ENCODE data around the gene RNF151.
"Not testable (repeated sequence)": the region's sequence is repeated elsewhere in the genome, so short reads cannot be mapped to it uniquely, and the experiment has no call there.

RNF151 gene, protein sequence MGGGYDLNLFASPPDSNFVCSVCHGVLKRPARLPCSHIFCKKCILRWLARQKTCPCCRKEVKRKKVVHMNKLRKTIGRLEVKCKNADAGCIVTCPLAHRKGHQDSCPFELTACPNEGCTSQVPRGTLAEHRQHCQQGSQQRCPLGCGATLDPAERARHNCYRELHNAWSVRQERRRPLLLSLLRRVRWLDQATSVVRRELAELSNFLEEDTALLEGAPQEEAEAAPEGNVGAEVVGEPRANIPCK

DNA sequence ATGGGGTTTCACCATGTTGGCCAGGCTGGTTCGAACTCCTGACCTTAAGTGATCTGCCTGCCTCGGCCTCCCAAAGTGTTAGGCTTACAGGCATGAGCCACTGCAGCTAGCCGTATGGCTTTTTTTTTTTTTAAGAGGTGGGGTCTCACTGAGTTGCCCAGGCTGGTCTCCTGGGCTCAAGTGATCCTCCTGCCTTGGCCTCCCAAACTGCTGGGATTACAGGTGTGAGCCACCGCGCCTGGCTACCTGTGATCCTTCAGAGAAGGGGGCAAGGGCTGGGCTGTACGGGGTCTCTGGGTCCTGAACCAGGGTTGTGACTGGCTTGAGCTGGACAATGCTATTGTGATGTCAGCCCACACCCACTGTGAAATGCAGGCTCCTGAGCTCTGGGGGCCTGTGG, at the start of gene RNF151:
TSS of gene RNF151 (plus strand) at position 397 of the 400 bp plus-strand sequence. CDS start 26 bp downstream, outside the sequence.
- no peak for DNase-seq (ENCODE audit: low spot score)
- Histone ChIP-seq H3K27ac (peak within 1 kb of the TSS; percentile 96 to 98), H3K4me3 (peak within 1 kb of the TSS; percentile 99)
- TF ChIP-seq, protein P1, sequence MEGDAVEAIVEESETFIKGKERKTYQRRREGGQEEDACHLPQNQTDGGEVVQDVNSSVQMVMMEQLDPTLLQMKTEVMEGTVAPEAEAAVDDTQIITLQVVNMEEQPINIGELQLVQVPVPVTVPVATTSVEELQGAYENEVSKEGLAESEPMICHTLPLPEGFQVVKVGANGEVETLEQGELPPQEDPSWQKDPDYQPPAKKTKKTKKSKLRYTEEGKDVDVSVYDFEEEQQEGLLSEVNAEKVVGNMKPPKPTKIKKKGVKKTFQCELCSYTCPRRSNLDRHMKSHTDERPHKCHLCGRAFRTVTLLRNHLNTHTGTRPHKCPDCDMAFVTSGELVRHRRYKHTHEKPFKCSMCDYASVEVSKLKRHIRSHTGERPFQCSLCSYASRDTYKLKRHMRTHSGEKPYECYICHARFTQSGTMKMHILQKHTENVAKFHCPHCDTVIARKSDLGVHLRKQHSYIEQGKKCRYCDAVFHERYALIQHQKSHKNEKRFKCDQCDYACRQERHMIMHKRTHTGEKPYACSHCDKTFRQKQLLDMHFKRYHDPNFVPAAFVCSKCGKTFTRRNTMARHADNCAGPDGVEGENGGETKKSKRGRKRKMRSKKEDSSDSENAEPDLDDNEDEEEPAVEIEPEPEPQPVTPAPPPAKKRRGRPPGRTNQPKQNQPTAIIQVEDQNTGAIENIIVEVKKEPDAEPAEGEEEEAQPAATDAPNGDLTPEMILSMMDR (IDR thresholded peaks at IDR 0.05) = no peak

DNA sequence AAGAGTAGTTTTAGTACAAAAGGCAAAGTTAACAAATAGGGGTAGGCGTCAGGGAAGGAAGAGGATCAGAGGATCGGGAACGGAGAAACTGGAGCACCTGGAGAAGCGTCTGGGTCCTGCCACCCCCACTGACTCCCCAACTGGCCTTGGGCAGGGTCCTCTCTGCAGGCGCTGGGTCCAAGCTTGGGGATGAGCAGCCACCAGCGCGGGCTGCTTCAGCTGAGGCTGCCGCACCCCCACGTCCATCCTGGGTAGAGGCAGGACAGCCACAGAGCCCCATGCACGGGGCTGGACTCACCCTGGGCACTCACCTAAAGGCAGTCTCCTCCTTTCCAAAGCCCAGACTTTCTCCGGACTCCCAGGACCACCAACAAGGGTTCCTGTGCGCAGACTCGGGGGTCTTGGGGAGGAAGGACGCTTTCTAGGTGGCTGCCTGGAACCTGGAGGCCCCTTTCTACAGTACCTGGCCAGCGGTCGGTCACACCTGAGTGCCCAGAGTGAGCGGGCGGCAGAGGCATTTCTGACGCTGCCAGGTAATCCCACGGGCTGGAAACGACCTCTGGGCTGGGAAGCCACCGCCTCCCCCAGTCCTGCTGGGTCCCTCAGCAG, 49.5 kb upstream of the RNF151 start:
- no peak overlapping the region for H3K27ac ChIP-seq
- TF ChIP-seq, protein P1 (IDR thresholded peaks at IDR 0.05) = no peak
- no peak for DNase-seq (ENCODE audit: low spot score)
- H3K4me3 ChIP-seq = no peak overlapping the region

DNA sequence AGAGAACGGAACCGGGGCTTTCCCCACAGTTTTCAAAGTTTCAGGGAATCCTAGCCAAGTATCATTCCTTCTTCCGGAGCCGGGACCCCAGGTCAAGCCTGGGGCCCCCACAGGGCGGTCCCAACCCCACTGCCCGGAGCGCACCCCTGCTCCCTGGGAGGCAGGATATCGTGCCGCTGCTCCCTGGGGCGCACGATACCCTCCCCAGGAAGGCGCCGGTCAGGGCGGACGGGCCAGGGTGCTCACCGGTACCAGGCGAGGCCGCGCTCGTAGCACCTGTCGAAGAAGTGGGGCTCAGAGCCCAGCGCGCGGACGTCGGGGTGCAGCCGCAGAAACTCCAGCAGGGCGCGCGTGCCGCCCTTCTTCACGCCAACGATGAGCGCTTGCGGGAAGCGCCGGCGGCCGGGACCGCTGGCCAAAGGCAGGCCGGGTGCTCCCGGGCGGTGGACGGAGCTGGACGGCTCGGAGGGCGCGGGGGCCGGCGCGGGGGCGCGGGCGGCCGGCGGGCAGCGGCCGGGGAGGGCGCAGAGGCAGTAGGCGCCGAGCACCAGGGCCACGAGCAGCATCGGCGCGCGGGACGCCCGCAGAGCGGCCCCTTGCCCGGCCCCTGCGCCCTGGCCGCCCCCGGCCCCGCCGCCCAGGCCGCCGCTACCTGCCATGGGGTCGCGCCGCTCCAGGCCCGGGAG, 48.8 kb upstream of the RNF151 start:
- DNase-seq (ENCODE audit: low spot score) = no peak
- no peak overlapping the region for H3K27ac ChIP-seq
- TF ChIP-seq, protein P1 (IDR thresholded peaks at IDR 0.05) = no peak
- H3K4me3 ChIP-seq = peak overlapping the region; percentile 30

DNA sequence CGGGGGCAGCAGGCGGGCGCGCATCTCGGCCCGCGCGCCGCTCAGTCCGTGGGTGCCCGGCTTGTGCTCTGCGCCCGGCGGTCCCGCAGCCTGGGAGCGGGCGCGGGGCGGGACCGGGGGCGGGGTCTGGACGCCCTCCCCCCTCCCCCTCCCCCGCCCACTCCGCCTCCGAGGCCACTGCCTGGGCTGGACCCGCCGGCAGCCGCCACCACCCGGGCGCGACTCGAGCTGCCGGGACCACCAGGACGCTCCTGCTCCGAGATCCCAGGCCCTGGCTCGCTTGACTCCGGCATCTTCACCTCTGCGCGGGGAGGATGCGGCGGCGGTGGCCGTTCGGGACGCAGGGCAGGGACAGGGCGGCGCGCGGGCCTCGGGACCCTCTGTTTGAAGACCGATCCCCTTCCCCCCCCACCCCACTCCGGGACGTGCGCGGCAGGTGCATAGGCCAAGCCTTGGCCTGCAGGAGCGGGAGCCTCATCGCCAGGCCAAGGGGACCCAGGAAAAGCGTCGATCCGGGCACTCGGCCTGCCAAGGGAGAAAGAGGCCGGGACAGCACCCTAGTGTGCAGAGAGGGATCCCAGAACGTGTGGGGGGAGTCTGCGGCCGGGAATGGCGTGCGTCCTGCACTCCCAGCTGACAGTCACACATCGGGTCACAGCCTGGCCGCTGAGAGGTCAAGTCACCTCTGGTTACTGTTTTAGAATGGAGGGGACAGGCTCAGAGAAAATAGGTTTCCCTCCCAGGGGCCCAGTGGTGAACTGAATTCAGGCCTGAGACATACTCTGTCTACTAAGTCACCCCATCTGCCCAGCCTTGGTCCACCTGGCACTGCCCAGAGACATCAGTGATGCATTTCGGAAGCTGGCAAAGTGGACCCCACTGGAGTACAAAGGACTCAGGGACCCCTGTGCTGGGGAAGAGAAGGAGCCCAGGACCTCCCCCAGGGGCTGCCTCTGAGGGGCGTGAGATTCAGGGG, 48.0 kb upstream of the RNF151 start, which contains the start of gene HS3ST6:
TSS of gene HS3ST6 (minus strand) at position 65 of the 976 bp plus-strand sequence. CDS start 92 bp downstream, outside the sequence.
- DNase-seq (ENCODE audit: low spot score) = no peak
- no peak within 1 kb of the TSS for H3K27ac ChIP-seq
- H3K4me3 ChIP-seq = peak within 1 kb of the TSS; percentile 30
- TF ChIP-seq, protein P1 (IDR thresholded peaks at IDR 0.05) = no peak

DNA sequence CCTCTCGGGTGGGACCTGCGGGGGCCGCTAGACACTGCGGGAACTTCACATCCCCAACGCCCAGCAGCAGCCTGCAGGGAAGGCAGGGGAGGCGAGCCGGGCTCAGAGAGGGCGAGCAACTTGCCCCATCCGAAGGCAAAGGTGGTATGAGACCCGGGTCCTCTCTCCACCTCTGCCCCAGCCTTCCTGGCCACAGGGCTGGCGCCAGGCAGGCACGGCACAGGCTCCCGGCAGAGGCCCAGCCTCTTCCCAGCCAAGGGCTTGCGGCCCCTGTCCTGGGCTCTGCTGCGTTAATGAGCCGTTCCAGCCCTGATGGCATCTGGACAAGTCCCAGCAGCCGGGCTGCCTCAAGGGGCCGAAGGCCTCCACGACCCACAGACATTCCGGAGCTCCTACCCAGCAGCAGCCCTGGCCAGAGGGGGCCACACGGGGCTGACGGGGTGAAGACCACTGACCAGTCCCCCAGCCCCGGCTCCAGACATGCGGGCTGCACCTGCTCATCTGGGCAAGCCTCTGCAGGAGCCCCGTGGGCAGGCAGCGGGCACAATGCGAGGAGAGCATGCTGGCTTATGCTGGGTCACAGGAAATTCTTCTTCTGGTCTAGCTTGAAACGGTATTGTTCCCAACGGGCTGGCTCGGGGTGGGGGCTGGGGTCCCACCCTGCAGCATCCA, 47.2 kb upstream of the RNF151 start:
- no peak for DNase-seq (ENCODE audit: low spot score)
- TF ChIP-seq, protein P1 (IDR thresholded peaks at IDR 0.05) = no peak
- Histone ChIP-seq H3K27ac (no peak overlapping the region), H3K4me3 (no peak overlapping the region)

DNA sequence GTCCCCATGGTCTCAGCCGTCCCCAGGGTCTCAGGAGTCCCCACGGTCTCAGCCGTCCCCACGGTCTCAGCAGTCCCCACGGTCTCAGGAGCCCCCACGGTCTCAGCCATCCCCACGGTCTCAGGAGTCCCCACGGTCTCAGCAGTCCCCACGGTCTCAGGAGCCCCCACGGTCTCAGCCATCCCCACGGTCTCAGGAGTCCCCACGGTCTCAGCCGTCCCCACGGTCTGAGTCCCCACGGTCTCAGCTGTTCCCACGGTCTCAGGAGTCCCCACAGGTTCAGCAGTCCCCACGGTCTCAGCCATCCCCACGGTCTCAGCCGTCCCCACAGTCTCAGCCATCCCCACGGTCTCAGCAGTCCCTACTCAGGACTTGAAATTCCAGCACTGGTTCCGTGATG, 46.5 kb upstream of the RNF151 start:
- not testable (repeated sequence) for H3K27ac ChIP-seq; H3K4me3 ChIP-seq; DNase-seq (ENCODE audit: low spot score)

Measured in coronary artery (tissue), 2 donors.